ENCODE results near the gene SPDL1. TPM values are rescaled to one million over a fixed set of nuclear protein-coding genes. Genes with fewer than 3 reads are reported as not detected.

Gene SPDL1, protein sequence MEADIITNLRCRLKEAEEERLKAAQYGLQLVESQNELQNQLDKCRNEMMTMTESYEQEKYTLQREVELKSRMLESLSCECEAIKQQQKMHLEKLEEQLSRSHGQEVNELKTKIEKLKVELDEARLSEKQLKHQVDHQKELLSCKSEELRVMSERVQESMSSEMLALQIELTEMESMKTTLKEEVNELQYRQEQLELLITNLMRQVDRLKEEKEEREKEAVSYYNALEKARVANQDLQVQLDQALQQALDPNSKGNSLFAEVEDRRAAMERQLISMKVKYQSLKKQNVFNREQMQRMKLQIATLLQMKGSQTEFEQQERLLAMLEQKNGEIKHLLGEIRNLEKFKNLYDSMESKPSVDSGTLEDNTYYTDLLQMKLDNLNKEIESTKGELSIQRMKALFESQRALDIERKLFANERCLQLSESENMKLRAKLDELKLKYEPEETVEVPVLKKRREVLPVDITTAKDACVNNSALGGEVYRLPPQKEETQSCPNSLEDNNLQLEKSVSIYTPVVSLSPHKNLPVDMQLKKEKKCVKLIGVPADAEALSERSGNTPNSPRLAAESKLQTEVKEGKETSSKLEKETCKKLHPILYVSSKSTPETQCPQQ
- total RNA-seq (10 to 100 TPM in 1 of 7 donors, 1 to 10 TPM in 6; 4.1 to 10.4 (median 7.2) TPM), polyA plus RNA-seq (1 to 10 TPM; 6.6 to 7.5 TPM)
- long read RNA-seq, donor 1, transcript SPDL1-201 (12 exons, 2,668 nt): major isoform, 16 of 21 reads
- long read RNA-seq, donor 1, partial matches to known transcripts: 1 of 21 reads
- long read RNA-seq, donor 1, other reads (novel, unspliced or antisense): 3 of 21 reads
- long read RNA-seq, donor 2, transcript SPDL1-201 (12 exons, 2,668 nt): major isoform, 7 of 7 reads
- long read RNA-seq, donor 2, partial matches to known transcripts: 0 of 7 reads
- long read RNA-seq, donor 2, other reads (novel, unspliced or antisense): 0 of 7 reads
- long read RNA-seq, donor 3, transcript SPDL1-201 (12 exons, 2,668 nt): major isoform, 7 of 11 reads
- long read RNA-seq, donor 3, partial matches to known transcripts: 2 of 11 reads
- long read RNA-seq, donor 3, other reads (novel, unspliced or antisense): 2 of 11 reads

DNA sequence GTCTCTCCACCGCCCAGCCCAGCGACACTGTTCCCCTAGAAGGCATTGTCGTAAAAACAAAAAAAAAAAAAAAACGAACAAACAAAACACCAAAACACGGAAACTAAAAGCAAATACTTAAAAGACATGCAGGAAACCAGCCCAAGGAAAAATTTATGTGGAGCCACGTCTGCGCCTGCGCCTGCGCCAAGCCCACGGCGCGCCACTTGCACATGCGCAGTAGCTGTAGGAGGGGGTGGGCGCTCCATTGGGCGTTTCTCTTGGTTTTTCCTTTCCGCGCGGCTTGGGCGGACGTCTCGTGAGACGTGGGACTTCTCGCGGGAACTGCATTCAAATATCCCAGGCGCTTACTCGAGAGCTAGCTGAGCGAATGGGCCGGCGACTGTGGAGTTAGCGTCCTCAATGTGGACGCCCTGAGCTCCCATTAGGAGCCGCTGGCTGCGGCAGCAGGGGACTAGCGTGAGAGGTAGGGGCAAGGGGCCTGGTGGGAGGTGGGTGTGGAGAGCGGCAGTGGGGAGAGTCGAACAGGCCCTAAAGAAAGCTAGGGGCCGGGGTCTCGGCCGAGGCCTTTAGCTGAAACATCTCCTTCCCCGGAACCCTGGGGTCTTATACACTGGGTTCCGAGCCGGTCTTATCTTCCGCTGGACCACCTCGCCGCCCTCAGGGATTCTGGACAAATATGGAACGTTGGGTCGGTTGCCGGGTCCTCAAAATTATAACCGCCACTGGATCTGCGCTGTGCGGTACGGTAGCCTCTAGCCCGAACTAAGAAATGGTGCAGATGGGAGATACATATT, at the start of gene SPDL1:
Gene SPDL1 (plus strand): TSS at position 350 of the 797 bp plus-strand sequence. CDS start 4,644 bp downstream, outside the sequence.
- Histone ChIP-seq H3K4me3 (peak within 1 kb of the TSS; percentile 89), H3K27me3 (no peaks in the 10 kb centered on the region), H3K36me3 (no peaks in the 10 kb centered on the region), H3K4me1 (ENCODE audit: insufficient read depth) (peaks cover 2% of the 10 kb centered on the region), H3K27ac (peak within 1 kb of the TSS in 1 of 2 donors; percentile 53), H3K9me3 (no peaks in the 10 kb centered on the region)
- intact Hi-C loops (cut with DNase I): loop anchor here in 3 of 4 donors (10.0 kb wide), 2 partner anchors 899 to 909 kb away; no protein-coding TSS in a partner anchor
- TF ChIP-seq POLR2A (IDR thresholded peaks at IDR 0.05): no peak
- TF ChIP-seq, protein P1, sequence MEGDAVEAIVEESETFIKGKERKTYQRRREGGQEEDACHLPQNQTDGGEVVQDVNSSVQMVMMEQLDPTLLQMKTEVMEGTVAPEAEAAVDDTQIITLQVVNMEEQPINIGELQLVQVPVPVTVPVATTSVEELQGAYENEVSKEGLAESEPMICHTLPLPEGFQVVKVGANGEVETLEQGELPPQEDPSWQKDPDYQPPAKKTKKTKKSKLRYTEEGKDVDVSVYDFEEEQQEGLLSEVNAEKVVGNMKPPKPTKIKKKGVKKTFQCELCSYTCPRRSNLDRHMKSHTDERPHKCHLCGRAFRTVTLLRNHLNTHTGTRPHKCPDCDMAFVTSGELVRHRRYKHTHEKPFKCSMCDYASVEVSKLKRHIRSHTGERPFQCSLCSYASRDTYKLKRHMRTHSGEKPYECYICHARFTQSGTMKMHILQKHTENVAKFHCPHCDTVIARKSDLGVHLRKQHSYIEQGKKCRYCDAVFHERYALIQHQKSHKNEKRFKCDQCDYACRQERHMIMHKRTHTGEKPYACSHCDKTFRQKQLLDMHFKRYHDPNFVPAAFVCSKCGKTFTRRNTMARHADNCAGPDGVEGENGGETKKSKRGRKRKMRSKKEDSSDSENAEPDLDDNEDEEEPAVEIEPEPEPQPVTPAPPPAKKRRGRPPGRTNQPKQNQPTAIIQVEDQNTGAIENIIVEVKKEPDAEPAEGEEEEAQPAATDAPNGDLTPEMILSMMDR (IDR thresholded peaks at IDR 0.05): no peak
- no peak for TF ChIP-seq EP300 (IDR thresholded peaks at IDR 0.05)
- WGBS, 3 donors: 0 to 1% (median 0%) methylated on average over 52 to 53 of the region's 53 CpGs
- DNase-seq: peak; percentile 92 to 97 (median 97)

DNA sequence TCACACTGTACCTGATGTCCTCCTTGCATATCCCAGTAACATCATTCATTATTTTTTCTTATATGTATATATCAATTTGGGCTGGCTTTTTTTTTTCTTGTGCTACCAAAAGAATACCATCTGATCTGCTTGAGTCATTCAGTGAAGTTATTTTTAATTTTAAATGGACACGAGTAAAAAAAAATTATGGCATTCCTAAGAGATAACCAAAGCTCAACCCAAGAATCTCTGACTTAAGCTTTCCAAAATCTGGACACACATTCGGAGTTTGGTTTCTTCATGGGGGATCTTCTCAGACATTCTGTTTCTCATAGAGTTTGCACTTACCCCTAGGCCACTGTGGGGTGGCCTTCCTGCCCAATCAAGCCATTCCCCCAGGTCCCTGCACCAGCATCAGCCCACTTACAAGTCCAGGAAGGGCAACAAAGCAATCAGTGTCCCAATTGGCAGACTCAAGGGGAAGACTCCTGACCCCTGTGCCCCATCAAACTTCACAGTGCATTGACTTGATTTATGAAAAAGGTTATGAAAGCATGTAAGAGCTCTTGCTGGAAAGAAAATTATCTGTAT, 49.2 kb upstream of the SPDL1 start:
- no peak overlapping the region for H3K27ac ChIP-seq
- H3K27me3 ChIP-seq: no peaks in the 10 kb centered on the region
- no peak for DNase-seq
- no peaks in the 10 kb centered on the region for H3K4me1 ChIP-seq (ENCODE audit: insufficient read depth)
- no peak overlapping the region for H3K4me3 ChIP-seq
- WGBS, 3 donors: 15 to 35% (median 16%) methylated on average over 2 of the region's 2 CpGs
- no peaks in the 10 kb centered on the region for H3K9me3 ChIP-seq
- H3K36me3 ChIP-seq: no peaks in the 10 kb centered on the region
- no peak for TF ChIP-seq EP300 (IDR thresholded peaks at IDR 0.05)
- TF ChIP-seq POLR2A (IDR thresholded peaks at IDR 0.05): no peak
- intact Hi-C loops (cut with DNase I): no loop called here

DNA sequence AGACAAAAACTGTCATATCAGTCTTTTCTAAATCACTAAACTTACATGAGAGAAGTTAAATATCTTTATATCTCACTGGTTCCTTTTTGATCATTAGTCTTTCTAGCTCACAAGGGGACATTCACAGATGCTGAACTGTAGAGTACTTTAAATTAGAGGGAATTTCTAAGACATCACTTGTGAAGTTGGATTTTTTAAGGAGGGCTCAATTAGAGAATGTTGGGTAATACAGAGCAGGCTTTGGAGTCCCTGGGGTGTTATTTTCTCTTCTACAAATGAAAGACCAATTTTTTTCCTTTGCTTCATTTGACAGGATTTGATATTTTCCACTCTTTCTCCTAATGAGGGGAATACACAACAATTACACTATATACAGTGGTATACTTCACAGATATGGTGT, 48.6 kb upstream of the SPDL1 start:
- no peak for DNase-seq
- H3K9me3 ChIP-seq: no peaks in the 10 kb centered on the region
- H3K36me3 ChIP-seq: no peaks in the 10 kb centered on the region
- intact Hi-C loops (cut with DNase I): no loop called here
- no peak overlapping the region for H3K27ac ChIP-seq
- H3K4me1 ChIP-seq (ENCODE audit: insufficient read depth): no peaks in the 10 kb centered on the region
- H3K4me3 ChIP-seq: no peak overlapping the region
- no peaks in the 10 kb centered on the region for H3K27me3 ChIP-seq
- TF ChIP-seq, protein P1 (IDR thresholded peaks at IDR 0.05): no peak
- TF ChIP-seq POLR2A (IDR thresholded peaks at IDR 0.05) (no peak), EP300 (IDR thresholded peaks at IDR 0.05) (no peak)

DNA sequence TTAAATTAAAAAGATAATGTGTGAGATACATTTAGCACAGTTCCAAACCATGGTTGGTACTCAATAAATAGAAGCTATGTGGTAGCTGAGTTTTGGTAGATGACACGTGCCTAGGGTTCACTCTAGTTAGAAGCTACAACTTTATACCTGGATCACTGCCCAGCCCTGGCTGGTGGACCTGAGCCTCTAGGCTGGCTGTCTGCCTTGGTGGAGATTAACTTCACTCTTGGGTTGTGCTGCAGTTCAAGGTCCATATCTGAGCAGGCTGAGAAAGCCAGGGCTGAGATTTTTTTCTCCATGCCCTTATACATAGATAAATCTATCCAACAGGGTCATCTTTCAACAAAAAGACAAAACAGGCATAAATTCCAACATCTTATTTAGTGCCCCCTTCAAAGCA, 44.6 kb upstream of the SPDL1 start:
- Histone ChIP-seq H3K36me3 (no peaks in the 10 kb centered on the region), H3K4me1 (ENCODE audit: insufficient read depth) (no peaks in the 10 kb centered on the region), H3K27me3 (no peaks in the 10 kb centered on the region), H3K27ac (no peak overlapping the region), H3K9me3 (no peaks in the 10 kb centered on the region), H3K4me3 (no peak overlapping the region)
- intact Hi-C loops (cut with DNase I): no loop called here
- peak in 2 of 5 donors; percentile 37 to 38 for DNase-seq
- WGBS, 3 donors: 7 to 29% (median 17%) methylated on average over 1 of the region's 1 CpG
- TF ChIP-seq, protein P1 (IDR thresholded peaks at IDR 0.05): no peak
- TF ChIP-seq EP300 (IDR thresholded peaks at IDR 0.05): no peak
- no peak for TF ChIP-seq POLR2A (IDR thresholded peaks at IDR 0.05)

All from ovary (tissue), 10 donors.